ENCODE data around the gene FAM184B.

FAM184B gene

DNA sequence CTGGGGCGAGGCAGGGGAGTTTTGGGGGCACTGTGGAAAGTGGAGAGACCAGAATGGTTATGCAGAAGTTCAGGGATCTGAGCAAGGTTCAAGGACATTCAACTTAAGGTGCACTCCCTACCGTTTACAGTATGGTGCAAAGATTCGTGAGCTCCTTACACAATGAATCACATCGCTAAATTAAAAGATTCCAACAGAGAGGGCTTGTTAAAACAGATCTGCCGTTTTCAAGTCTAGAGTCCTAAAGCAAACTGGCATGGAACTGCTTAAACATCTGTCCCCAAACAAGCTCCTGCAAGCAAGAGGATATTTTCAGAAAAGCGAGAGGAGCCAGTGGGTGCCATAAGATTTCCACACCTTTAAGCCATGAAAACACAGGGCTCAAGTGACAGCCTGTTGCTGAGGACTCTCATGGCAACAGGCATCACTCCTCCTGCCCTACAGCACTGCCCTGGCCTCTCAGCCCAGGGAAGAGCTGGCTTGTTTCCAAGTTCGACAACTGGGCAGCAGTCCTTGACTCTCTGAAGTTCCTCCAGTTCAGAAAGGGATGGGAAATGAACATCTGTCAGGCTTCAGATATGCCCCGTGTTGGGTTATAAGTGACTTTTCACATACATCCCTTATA is 10.0 kb downstream of the FAM184B start:
- DNase-seq: no peak

DNA sequence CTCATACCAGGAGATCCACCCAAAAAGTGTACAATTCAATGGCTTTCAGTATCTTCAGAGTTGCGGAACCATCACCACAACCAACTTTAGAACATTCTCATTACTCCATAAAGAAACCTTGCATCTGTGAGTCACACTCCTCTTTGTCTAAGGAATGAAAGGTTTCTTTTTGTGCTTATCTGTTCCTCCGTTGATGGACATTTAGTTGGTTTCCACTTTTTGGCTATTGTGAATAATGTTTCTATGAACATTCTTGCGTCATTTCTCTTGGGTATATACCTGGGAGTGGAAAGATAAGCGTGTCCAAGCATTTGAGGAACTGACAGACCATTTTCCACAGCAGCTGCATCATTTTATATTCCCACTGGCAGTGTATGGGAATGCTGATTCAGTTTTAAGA is 10.6 kb downstream of the FAM184B start:
- no peak for DNase-seq

DNA sequence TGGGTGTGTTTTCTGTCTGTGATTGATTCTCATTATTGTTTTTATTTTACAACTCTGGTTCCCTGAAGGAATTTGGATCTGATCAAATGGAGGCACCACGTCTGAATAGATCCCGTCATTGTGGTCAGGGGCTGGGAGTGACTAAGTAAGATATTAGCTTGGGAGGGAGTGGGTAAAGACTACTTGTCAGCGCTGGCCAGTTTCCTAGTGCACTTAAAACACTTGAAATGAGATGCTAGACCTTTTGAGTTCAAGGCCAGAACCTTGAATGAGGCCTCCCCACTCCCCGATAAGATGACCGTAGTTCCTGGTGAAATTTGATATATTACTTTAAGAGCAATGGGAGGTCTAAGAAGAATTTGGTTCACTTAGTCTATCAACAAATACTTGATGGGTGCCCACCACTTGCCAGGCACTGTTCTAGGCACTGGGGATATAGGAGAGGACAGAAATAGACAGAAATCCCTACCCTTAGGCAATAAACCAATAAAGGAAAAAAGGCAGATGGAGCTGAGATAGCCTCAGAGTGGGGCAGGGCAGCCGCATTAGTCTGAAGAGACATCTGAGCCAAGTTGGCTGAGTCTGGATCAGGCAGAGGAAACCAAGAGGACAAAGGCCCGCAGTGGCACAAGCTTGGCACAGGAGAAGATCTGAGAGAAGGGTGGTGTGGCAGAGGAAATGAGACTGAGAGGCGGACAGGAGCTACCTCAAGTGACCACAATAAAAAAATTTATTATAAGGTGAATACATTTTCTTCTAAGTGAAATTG is 11.8 kb downstream of the FAM184B start:
- DNase-seq: no peak

DNA sequence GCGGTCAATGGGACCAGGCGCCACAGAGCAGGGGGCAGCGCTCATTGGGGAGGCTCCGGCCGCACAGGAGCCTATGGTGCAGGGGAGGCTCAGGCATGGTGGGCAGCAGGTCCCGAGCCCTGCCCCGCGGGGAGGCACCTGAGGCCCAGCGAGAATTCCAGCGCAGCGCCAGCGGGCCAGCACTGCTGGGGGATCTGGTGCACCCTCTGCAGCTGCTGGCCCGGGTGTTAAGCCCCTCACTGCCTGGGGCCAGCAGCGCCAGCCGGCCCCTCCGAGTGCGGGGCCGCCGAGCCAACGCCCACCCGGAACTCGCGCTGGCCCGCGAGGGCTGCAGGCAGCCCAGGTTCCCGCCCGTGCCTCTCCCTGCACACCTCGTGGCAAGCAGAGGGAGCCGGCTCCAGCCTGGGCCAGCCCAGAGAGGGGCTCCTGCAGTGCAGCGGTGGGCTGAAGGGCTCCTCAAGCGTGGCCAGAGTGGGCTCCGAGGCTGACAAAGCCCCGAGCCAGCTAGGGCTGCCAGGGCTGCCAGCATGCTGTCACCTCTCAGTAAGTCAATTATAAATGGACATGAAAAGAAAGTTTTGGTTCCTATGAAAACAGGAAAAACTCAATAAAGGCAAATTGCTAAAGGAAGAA is 14.5 kb downstream of the FAM184B start:
- no peak for DNase-seq

DNA sequence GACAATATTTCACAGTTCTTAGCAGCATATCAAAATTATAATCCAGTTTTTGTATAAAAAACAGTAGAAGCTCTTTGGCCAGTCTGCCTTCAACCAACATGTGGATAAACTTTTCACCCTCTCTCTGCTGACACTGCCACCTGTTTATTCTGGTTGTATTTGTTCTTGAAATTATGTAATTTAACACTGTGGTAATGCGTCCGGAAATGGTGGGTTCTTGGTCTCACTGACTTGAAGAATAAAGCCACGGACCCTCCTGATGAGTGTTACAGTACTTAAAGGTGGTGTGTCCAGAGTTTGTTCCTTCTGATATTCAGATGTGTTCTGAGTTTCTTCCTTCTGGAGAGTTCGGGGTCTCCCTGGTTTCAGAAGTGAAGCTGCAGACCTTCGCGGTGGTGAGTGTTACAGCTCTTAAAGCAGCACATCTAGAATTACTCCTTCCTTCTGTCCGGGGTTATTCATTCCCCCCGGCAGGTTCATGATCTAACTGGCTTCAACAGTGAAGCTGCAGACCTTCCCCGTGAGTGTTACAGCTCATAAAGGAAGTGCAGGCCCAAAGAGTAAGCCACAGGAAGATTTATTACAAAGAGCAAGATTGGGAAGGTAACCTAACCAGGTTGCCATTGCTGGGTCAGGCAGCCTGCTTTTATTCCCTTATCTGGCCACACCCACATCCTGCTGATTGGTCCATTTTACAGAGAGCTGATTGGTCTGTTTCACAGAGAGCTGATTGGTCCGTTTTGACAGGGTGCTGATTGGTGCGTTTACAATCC is 15.7 kb downstream of the FAM184B start:
- DNase-seq: no peak

DNA sequence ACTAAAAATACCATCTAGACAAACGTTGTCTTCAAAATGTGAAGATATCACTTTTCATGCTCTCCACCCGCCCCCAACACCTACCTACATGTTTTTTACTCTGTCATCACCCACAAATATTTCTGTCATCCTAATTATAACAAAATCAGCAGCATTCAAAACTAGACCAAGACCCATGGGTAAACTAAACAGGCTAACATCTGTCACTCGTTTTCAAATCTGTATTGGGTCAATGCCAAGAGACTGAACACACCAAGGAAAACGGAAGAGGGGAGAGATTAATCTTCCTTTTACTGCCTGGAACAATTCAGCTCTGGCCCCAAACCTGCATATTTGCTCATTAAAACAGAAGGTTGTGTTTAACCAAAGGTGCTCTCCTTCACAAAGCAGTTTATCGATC is 17.5 kb downstream of the FAM184B start:
- DNase-seq: no peak

DNA sequence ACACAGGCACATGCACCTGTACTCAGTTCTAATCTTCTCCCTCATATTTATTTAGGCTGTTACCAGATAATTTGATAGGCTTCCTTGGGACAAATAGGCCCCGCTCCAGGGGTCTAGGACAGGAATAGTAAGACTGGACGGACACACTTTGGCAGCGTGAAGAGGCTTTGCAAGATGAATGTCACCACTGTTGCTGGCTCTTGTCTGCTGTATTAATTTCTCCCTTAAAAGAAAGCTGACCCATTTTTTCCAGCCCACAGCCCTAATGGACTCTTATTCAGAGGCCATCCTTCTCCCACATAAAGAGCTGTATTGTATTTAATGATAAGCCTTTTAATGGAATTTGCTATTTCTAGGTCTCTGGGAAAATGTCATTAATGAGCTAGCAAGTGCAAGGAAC is 18.0 kb downstream of the FAM184B start:
- no peak for DNase-seq

DNA sequence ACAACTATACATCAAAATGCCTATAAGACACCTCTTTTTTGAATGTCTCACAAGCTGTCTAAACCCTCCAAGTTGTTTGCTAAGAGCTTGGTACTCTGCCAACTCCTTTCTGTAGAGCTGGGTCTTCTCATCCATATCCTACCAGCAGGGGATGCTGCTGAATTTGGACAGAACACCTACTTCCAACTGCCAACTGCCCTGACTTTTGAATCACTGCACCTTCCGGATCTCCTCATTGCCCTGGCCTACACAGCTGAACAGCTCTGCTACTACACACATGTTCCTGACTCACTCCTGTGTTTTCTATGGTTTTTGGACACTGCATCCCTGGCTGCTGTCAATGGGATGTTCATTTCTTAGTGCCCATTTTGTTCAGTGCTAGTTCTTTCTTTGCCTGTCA is 18.7 kb downstream of the FAM184B start:
- DNase-seq: no peak

DNA sequence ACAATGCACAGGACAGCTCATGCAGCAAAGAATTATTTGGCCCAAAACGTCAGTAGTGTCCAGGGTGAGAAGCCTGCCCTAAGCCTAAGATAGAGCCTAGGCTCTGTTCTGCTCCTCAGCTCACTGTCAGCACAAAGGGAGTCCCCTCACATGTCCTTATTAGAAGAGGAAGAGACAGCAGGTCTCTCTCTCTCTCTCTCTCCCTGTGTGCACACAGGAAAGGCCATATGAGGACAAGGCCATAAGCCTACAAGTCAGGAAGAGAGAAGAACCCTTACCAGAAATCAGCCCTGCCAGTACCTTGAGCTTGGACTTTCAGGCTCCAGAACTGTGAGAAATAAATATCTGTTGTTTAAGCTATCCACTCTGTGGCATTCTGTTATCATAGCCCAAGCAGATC is 20.4 kb downstream of the FAM184B start:
- DNase-seq: no peak

DNA sequence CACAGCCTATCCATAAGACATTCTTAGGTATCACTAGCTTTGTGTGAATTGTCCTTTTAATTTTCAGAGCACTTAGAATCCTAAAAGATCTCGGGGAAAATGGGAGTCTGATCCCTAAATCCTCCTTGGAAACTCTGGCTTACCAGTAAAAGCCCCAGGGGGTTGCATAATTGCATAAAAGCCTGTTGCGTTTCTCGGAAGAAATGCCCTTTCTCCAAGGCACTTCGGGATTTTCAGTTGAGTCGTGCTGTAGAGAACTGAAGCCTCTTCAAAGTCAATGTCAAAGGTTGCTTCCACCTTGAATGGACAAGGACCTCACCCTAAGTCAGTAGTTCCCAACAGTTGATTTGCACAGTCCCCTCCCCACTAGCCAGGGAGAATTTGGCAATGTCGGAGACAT is 20.8 kb downstream of the FAM184B start:
- DNase-seq: no peak

DNA sequence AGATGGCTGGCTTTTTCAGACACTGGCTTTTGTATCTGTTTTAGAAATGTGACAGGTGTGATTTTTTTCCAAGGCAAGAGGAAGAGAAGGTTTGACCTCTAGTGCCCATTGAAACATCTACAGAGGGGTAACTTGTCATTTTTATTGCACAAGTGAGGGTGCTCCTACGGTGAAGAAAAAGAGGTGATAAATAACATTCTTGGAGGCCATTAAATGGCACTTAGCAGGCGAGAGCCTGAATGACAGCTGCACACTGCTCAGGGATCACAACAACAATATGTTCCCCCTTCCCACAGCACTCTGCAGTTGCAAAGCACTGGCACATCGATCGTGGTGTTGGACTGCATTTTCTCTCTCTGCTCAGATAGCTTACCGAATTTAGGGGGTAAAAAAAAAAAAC is 22.9 kb downstream of the FAM184B start:
- no peak for DNase-seq

DNA sequence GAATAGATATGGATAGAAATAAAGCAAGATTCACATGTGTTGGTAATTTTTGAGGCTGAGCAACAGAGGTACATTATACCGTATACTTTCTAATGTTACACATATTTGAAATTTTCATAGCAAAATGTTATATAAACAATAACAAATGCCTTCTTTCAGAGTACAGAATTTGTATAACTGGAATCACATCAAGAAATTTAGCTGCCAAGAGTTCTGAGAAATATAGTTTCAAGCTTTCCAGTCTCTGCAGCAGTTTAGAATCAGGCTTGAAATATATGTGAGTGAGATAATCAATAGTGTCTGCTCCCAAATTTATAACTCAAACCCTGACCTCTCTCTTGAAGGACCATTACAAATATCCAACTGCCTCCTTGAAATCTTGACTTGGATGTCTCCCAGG is 23.8 kb downstream of the FAM184B start:
- no peak for DNase-seq

DNA sequence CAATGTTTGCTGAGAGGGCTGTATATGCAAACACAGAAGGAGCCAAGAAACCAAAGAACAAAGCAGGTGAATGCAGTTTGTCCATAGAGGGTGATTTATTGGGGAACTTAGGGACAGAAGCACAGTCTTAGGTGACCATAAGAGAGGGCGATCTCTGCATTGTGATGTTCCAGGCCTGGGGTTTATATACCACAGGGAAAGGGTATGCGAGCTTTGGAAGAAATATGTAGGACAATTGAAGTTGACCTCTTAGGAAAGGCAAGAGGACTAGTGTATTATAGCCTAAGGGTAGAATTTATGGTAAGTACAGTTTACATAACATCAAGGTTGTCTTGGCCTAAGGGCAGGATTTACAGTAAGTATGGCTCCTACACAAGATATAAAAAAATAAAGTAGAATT is 27.8 kb downstream of the FAM184B start:
- no peak for DNase-seq

DNA sequence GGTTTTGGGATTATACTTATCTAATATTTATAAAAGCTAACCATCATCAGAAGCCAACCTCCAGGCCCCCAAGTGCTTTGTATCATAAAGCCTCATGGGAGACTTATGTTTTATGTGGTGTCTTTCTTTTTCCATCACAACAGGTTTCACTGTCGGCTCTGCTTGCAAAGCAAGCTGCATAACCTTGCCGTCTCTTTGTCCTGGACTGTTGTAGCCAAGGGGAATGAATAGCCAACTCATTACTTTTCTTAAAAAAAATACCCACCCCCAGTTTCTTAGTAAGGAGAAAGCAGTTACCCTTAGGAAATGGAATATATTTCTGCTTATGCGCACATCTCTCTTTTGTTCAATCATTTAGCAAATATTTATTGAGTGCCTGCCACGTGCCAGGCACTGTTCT is 40.7 kb downstream of the FAM184B start:
- DNase-seq: no peak

DNA sequence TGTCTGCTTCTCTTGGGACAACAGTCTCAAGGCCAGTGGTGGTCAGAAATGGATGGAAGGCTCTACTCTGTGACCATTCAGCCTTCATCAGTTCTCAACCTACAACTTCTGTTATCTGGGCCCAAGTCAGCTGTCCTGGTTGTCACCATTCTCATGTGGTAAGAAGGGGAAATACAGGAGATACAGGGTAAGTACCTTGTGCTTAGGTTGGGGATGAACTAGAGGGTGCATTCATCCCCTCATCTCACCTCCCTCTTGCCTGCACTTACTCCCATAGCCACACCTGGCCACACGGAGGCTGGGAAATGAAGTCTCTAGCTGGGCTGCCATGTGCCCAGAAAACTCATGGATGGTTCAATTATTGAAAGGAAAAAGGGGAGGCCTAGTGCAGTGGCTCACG is 44.9 kb downstream of the FAM184B start:
- no peak for DNase-seq

DNA sequence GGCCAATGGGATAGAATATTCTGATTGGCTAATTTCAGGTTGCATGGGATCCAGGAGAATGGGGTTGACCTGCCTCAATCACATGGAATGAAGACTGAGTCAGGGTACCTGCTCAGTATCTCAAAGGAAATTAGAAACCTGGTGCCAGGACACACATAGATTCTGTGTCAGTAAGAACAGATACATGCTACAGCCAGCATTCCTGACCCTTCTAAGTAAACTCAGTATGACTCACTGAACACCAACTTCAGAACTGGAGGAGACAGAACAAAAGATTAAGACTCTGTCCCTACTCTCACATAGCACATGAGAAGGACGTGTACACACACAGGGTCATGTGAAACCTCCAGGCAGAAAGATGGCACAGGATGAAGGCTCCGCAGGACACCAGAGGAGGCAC is 54.5 kb downstream of the FAM184B start:
- DNase-seq: no peak

DNA sequence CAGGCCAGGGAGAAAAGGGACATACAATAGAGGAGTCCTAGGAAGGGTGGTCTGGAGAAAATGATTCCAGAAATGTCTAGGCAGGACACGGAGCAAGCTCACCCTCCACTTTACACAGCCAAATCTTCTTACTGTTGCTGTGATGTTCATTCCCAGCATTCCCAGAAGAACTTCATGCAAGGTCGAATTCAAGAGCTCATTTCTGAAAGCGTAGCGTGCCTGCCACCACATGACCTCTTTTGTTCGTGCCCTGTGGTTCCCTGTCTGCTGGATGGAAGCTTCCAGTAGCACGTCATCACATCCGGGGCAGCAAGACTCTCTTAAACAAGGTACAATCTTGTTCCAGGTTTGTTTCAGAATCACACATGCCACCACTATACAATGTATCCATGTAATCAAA is 57.8 kb downstream of the FAM184B start:
- no peak for DNase-seq

DNA sequence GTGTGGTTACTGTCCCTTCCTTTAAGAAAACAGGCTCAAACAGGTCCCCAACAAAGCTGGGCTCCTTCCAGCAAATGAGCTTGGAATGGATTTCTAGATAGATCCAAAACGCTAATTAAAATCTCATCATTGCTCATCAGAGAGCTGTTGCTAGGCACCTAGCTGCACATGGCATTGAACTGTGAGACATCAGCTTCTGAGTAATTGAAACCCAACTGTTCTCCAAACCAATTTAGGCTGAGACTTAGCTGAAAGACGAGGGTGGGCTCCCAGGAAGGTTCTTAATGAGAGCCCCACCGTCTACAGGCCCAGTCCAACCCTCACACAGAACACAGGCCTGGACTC is 59.1 kb downstream of the FAM184B start:
- no peak for DNase-seq

DNA sequence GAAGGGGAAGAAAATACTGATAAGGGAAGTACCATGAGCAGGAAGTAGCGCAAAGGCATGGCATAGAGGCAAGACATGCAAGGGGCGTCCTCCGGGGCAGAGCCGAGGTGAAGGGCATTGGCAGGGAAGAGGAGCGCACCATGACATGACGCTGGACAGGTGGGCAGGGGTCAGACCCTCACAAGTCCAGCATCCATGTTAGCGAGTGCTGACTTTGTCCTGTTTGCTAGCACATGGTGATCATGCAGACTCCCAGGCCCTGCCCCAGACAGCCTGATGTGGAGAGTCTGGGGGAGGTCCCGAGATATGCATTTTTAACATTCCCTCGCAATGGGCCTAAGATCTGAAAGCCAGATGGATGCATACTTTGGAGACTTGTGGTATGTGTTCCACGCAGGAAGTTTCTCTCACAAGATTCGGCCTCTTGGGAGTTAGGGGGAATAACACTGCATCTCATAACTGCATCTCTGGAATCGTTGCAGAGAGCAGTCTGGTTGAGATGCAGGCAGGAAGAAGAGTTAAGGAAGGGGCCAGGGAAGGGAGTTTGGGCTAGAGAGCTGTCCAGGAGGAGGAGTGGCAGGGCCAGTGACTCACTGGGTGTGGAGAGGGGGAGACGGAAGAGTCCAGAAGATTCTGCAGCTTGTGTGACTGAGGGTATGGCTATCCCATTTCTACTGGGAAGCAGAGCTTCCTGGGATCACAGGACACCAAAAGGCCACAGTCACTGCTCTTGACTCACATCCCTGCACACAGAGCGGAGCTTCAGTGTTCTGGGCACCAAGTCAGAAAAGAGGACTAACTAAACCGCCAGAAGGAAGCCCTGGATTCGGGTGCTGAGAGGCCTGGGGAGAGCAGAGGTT is 59.7 kb downstream of the FAM184B start:
- no peak for DNase-seq

DNA sequence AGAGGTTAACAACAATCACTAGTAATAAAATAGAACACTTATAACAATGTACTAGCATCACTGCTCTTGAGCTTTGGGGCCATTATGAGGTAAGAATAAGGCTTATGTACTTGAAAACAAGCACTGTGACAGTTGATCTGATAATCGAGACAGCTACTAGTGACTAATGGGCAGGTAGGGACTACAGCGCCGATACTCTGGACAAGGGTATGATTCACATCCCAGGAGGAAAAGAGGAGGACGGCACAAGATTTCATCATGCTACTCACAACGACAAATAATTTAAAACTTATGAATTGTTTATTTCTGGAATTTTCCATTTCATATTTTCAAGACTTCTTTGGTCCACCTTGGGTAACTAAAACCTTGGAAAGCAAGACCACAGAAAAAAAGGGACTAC is 62.3 kb downstream of the FAM184B start:
- no peak for DNase-seq

DNA sequence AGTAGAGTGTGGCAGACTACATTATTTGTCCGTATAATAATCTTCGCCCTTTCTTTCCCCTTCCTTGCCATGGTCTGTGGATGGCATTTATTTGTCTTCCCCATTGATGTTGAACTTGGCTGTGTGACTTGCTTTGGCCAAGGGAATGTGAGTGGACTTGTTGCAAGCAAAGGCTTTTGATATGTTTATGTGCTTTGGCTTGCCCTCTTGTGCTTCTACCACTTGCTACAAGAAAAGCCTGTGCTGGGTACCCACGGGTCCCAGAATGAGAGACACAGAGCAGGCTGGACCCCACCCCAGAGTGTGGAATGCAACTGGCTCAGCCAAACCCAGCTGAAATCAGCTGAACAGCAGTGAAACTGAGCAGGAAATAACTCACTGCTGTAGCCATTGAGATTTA is 63.0 kb downstream of the FAM184B start:
- no peak for DNase-seq

DNA sequence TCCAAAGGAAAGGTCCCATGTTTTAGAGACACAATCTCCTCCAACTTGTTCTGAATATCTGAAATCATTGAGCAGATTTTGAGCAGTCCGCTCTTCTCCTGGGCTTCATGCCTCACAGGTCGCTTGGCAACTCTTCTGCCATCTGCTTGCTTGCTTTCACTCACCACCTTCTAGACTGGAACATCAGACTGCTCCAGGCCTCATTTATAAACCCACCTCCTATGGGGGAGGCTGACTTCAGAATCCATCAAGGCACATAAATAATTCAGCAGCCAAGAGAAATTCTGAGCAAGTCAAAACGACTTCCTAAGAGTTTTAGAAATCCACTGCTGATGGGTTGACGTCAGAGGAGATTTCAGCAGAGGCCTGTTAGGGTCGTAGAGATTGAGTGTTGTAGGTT is 64.1 kb downstream of the FAM184B start:
- DNase-seq: no peak

DNA sequence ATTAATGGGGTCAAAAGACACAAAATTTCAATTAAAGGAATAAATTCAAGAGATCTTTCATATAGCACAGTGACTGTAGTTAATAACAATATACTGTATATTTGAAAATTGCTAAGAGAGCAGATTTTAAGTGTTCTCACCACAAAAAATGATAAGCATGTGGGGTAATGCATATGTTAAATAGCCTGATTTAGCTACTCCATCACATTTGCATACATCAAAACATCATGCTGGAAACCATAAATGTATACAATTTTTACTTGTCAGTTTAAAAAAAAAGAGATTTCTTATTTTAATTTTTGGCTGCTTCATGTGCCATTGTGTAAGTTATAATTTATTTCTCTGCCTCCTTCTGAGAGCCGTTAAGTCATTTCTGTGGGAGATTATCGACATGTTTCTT is 65.9 kb downstream of the FAM184B start:
- no peak for DNase-seq
